Karpas-422 (cell line): Measurements from ENCODE around the gene ANKRD13B. TPM values are rescaled to one million over a fixed set of nuclear protein-coding genes. Genes with fewer than 3 reads are reported as not detected.

ENCODE experiments used
- DNase-seq: peaks from one replicate; pipeline ENCODE4 v3.0.0-alpha.2; 2015
- H2AFZ ChIP-seq: fragments of 200-600 bp; sonication (generic); 2 replicates; pipeline ENCODE4 v1.6.1; 2014; ENCODE audit warnings: antibody characterized with exemption, low read length, mixed read lengths
- H3K27ac ChIP-seq: fragments of 200-600 bp; sonication (generic); 2 replicates; pipeline ENCODE4 v1.5.1; 2014; ENCODE audit warnings: mild to moderate bottlenecking, low read length, moderate library complexity
- H3K27me3 ChIP-seq: fragments of 200-600 bp; sonication (generic); 2 replicates; pipeline ENCODE4 v1.6.1; 2014; ENCODE audit warnings: low read length, mixed read lengths
- H3K36me3 ChIP-seq: fragments of 200-600 bp; sonication (generic); 2 replicates; pipeline ENCODE4 v1.6.1; 2014; ENCODE audit warnings: low read length, mixed read lengths; ENCODE audit not compliant: insufficient read depth
- H3K4me1 ChIP-seq: fragments of 200-600 bp; sonication (generic); 2 replicates; pipeline ENCODE4 v1.6.1; 2014; ENCODE audit warnings: mild to moderate bottlenecking, low read length, mixed read lengths
- H3K4me2 ChIP-seq: fragments of 200-600 bp; sonication (generic); 2 replicates; pipeline ENCODE4 v1.6.1; 2014; ENCODE audit warnings: low read length, low read depth, mild to moderate bottlenecking; ENCODE audit not compliant: poor library complexity, severe bottlenecking
- H3K4me3 ChIP-seq: fragments of 200-600 bp; sonication (generic); 2 replicates; pipeline ENCODE4 v1.5.1; 2014; ENCODE audit warnings: mild to moderate bottlenecking, antibody characterized with exemption, low read length, mixed read lengths
- H3K79me2 ChIP-seq: fragments of 200-600 bp; sonication (generic); 2 replicates; pipeline ENCODE4 v1.6.1; 2014; ENCODE audit warnings: mild to moderate bottlenecking, low read length, mixed read lengths
- H3K9ac ChIP-seq: fragments of 200-600 bp; sonication (generic); 2 replicates; pipeline ENCODE4 v1.6.0; 2014; ENCODE audit warnings: low read length
- H3K9me2 ChIP-seq: fragments of 200-600 bp; sonication (generic), shearing (Covaris generic); replicated peaks from 2 replicates; pipeline ENCODE4 v1.6.0; 2014; ENCODE audit warnings: mild to moderate bottlenecking, low read length, moderate library complexity; ENCODE audit not compliant: insufficient read depth
- H3K9me3 ChIP-seq: fragments of 300-700, 200-600 bp; sonication (generic); 2 replicates; pipeline ENCODE4 v1.6.1; 2014; ENCODE audit warnings: low read length, mixed read lengths
- H4K20me1 ChIP-seq: fragments of 200-600 bp; sonication (generic); 2 replicates; pipeline ENCODE4 v1.6.1; 2014; ENCODE audit warnings: mild to moderate bottlenecking, antibody characterized with exemption, low read length, low read depth; ENCODE audit not compliant: insufficient read depth
- total RNA-seq: library from RNA; depleted of rRNA; stranded (reverse); fragments of >200 nt; shearing (Covaris generic); gene quantifications from 2 replicates; pipeline ENCODE4 v1.2.3, GENCODE V29; 2014; ENCODE audit warnings: low replicate concordance

The ANKRD13B gene
- total RNA-seq, 1 experiment from 2014 or later: 3.5 TPM

- Histone ChIP-seq H3K27ac (no peak overlapping the region), H3K4me3 (no peak overlapping the region), H3K27me3 (no peaks in the 10 kb centered on the region), H3K9ac (no peak overlapping the region), H3K4me2 (no peak overlapping the region), H3K9me2 (no peaks in the 10 kb centered on the region), H3K4me1 (peaks cover 34% of the 10 kb centered on the region), H3K79me2 (peaks cover 7% of the 10 kb centered on the region; the same call in 1 of the 2 replicates), H4K20me1 (peaks cover 55% of the 10 kb centered on the region), H3K36me3 (no peaks in the 10 kb centered on the region), H2AFZ (no peak overlapping the region), H3K9me3 (no peaks in the 10 kb centered on the region)
- no peak for DNase-seq
Measured at GRCh38 chr17:29597361-29598172, 4.6 kb downstream of the ANKRD13B start.

- H3K9me3 ChIP-seq: no peaks in the 10 kb centered on the region
- no peak overlapping the region for H3K9ac ChIP-seq
- no peak overlapping the region for H3K4me2 ChIP-seq
- H3K36me3 ChIP-seq: no peaks in the 10 kb centered on the region
- H3K4me3 ChIP-seq: no peak overlapping the region
- H4K20me1 ChIP-seq: peaks cover 26% of the 10 kb centered on the region; the same call in 1 of the 2 replicates
- DNase-seq: no peak
- H3K27me3 ChIP-seq: no peaks in the 10 kb centered on the region
- H3K79me2 ChIP-seq: 0 out of 2 replicates have a peak, but pooled peaks cover 2% of the 10 kb centered on the region
- H3K9me2 ChIP-seq: no peaks in the 10 kb centered on the region
- no peak overlapping the region for H3K27ac ChIP-seq
- no peak overlapping the region for H2AFZ ChIP-seq
- H3K4me1 ChIP-seq: peaks cover 27% of the 10 kb centered on the region
Measured at GRCh38 chr17:29603109-29603674, 10.3 kb downstream of the ANKRD13B start.

GRCh38 chr17:29607557-29608195 lies 14.7 kb downstream of the ANKRD13B start:
- H2AFZ ChIP-seq: no peak overlapping the region
- no peaks in the 10 kb centered on the region for H3K79me2 ChIP-seq
- no peak overlapping the region for H3K27ac ChIP-seq
- no peaks in the 10 kb centered on the region for H3K9me3 ChIP-seq
- H3K4me2 ChIP-seq: no peak overlapping the region
- no peak for DNase-seq
- H3K27me3 ChIP-seq: no peaks in the 10 kb centered on the region
- no peaks in the 10 kb centered on the region for H3K9me2 ChIP-seq
- H4K20me1 ChIP-seq: peaks cover 7% of the 10 kb centered on the region; the same call in 1 of the 2 replicates
- no peaks in the 10 kb centered on the region for H3K36me3 ChIP-seq
- H3K9ac ChIP-seq: no peak overlapping the region
- no peak overlapping the region for H3K4me3 ChIP-seq
- H3K4me1 ChIP-seq: peaks cover 10% of the 10 kb centered on the region

- H3K9ac ChIP-seq: no peak overlapping the region
- H3K4me2 ChIP-seq: no peak overlapping the region
- H3K4me1 ChIP-seq: peaks cover 4% of the 10 kb centered on the region
- H3K4me3 ChIP-seq: no peak overlapping the region
- H2AFZ ChIP-seq: no peak overlapping the region
- DNase-seq: no peak
- no peaks in the 10 kb centered on the region for H3K79me2 ChIP-seq
- H3K9me3 ChIP-seq: no peaks in the 10 kb centered on the region
- no peaks in the 10 kb centered on the region for H3K9me2 ChIP-seq
- H4K20me1 ChIP-seq: no peaks in the 10 kb centered on the region; the same call in 1 of the 2 replicates
- H3K27ac ChIP-seq: no peak overlapping the region
- no peaks in the 10 kb centered on the region for H3K27me3 ChIP-seq
- no peaks in the 10 kb centered on the region for H3K36me3 ChIP-seq
Measured at GRCh38 chr17:29608986-29609385, 16.1 kb downstream of the ANKRD13B start.

GRCh38 chr17:29610395-29610794 lies 17.5 kb downstream of the ANKRD13B start:
- H3K4me2 ChIP-seq: no peak overlapping the region
- no peaks in the 10 kb centered on the region for H4K20me1 ChIP-seq
- no peaks in the 10 kb centered on the region for H3K79me2 ChIP-seq
- H3K27ac ChIP-seq: no peak overlapping the region
- no peak overlapping the region for H3K9ac ChIP-seq
- DNase-seq: no peak
- H2AFZ ChIP-seq: no peak overlapping the region
- H3K27me3 ChIP-seq: no peaks in the 10 kb centered on the region
- H3K36me3 ChIP-seq: no peaks in the 10 kb centered on the region
- peaks cover 8% of the 10 kb centered on the region for H3K4me1 ChIP-seq
- H3K4me3 ChIP-seq: no peak overlapping the region
- H3K9me2 ChIP-seq: no peaks in the 10 kb centered on the region
- no peaks in the 10 kb centered on the region for H3K9me3 ChIP-seq

- peaks cover 14% of the 10 kb centered on the region for H3K4me1 ChIP-seq
- H2AFZ ChIP-seq: no peak overlapping the region
- H4K20me1 ChIP-seq: peaks cover 7% of the 10 kb centered on the region; the same call in 1 of the 2 replicates
- H3K9ac ChIP-seq: no peak overlapping the region
- no peak overlapping the region for H3K27ac ChIP-seq
- H3K27me3 ChIP-seq: no peaks in the 10 kb centered on the region
- no peaks in the 10 kb centered on the region for H3K9me3 ChIP-seq
- H3K4me3 ChIP-seq: no peak overlapping the region
- H3K79me2 ChIP-seq: no peaks in the 10 kb centered on the region
- no peak for DNase-seq
- no peaks in the 10 kb centered on the region for H3K36me3 ChIP-seq
- H3K9me2 ChIP-seq: no peaks in the 10 kb centered on the region
- no peak overlapping the region for H3K4me2 ChIP-seq
Measured at GRCh38 chr17:29611351-29612093, 18.6 kb downstream of the ANKRD13B start.

- Histone ChIP-seq H2AFZ (no peak overlapping the region), H3K4me2 (no peak overlapping the region), H3K4me1 (peaks cover 18% of the 10 kb centered on the region), H3K27me3 (no peaks in the 10 kb centered on the region), H4K20me1 (peaks cover 11% of the 10 kb centered on the region; the same call in 1 of the 2 replicates), H3K79me2 (no peaks in the 10 kb centered on the region), H3K4me3 (no peak overlapping the region), H3K27ac (no peak overlapping the region), H3K9me3 (no peaks in the 10 kb centered on the region), H3K9me2 (no peaks in the 10 kb centered on the region), H3K36me3 (no peaks in the 10 kb centered on the region), H3K9ac (no peak overlapping the region)
- no peak for DNase-seq
Measured at GRCh38 chr17:29612094-29612403, 19.1 kb downstream of the ANKRD13B start.
